GM19351 (cell line): ENCODE results near the gene C1RL.
A peak's percentile ranks its signal among the peaks of the same experiment; 100 is the strongest.
"Not testable (repeated sequence)": the region's sequence is repeated elsewhere in the genome, so short reads cannot be mapped to it uniquely, and the experiment has no call there.

Source experiments
- ATAC-seq: cut with Tn5 transposase; IDR thresholded peaks from one replicate; pipeline ENCODE4 v1.9.1; 2021; ENCODE audit warnings: mild to moderate bottlenecking, moderate library complexity; ENCODE audit not compliant: unreplicated experiment

The C1RL gene

DNA sequence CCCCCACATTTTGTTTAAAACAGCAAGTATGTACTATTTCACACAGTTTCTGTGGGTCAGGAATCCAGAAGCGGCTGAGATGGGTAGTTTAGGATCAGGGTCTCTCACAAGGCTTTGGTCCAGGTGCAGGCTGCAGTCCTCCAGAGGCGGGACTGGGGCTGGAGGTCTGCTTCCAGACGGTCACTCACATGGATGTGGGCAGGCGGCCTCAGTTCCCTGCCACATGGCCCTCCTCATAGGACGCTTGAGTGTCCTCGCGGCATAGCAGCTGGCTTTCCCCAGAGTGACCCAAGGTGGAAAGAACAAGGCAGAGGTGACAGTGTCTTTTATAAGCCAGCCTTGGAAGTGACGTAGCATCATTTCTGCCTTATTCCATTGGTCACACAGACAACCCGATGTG is 7.9 kb upstream of the C1RL start:
- no peak for ATAC-seq

DNA sequence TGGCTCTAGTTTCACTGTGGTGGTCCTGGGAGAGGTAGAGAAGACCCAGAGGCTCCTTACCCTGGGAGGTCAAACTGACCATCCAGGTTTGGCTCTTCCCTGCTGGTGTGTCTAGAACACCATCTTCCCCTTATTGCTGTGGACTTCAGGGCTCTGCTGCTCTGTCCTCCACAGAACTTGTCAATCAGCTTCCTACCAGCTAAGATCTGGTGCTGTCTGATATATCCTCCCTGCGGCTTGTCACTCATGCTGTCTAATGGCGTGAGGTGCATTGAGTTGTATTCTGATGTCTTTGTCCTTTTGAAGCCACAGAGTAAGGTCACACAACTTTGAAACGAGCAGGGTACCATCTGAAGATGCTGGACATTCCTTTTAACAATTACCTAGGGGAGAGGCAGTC is 7.2 kb upstream of the C1RL start:
- no peak for ATAC-seq

DNA sequence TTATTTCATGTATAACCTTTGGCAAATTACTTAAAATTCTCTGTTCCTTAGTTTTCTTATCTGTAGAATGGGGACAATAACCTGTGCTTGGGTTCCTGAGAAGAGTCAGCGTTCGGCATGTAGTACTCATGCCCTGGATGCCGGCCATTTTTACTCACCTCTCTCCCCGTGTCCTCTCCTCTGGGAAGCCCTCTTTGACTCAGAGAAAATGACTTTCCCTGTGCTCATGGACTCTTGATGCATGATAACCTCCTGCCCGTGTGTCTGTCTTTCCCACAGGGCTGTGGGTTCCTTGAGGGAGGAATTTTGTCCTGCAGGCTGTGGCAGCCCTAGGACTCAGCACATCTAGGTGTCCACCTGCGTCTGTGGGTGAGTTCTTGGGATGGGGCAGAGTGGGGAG is 5.8 kb upstream of the C1RL start:
- no peak for ATAC-seq

GRCh38 chr12:7114008-7114407 is 5.0 kb upstream of the C1RL start:
- no peak for ATAC-seq

DNA sequence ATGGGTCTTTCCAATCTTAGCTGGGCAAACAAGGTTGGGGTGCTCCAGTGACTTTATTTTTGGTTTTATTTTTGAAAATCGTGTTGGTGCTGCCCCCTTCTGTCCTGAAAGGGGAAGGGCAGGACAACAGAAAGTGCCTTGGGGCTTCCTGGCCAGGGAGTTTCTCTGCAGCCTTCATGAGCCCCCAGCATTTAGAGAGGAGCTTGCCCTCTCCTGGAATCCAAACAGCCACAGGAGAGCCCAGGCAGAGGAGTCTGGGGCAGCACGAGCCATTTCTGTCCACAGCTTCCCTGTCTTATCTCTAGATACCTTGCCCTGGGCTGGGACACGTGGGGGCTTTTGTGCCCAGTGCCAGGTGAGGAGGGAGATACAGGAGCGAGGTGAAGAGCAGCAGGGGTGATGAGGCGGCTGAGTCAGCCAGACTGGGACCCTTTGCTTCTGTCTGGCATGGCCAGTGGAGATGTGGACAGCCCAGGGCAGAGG is 4.4 kb upstream of the C1RL start:
- ATAC-seq = no peak

GRCh38 chr12:7112041-7112440 is 3.0 kb upstream of the C1RL start:
- no peak for ATAC-seq

GRCh38 chr12:7110661-7111060 is 1.6 kb upstream of the C1RL start:
- no peak for ATAC-seq

- no peak for ATAC-seq
These were observed 532 bp upstream of the C1RL start for GRCh38 chr12:7109572-7109920.

- ATAC-seq = peak; percentile 89
These were observed 815 bp downstream of the C1RL start for GRCh38 chr12:7108003-7108795.

- ATAC-seq = peak; percentile 1
These were observed 1.4 kb downstream of the C1RL start for GRCh38 chr12:7107636-7108002.

- not testable (repeated sequence) for ATAC-seq
These were observed 1.8 kb downstream of the C1RL start for GRCh38 chr12:7107181-7107580.

DNA sequence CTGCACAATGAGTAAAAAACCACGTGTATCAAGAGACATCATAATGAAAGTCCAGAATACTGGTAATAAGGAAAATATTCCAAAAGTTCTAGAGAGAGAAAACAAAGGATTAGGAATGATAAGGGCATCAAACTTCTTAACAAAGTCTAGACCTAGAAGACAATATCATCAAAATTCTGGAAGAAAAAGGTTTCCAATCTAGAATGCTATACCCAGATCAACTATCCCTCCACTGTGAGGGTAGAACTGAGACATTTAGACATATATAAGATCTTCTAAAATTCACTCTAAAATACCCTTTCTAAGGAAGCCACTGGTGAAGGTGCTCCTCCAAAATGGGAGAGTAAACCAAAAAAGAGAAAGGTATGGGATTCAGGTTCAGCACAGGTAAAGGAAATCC is 2.9 kb downstream of the C1RL start:
- ATAC-seq = no peak

GRCh38 chr12:7103837-7104584 is 5.0 kb downstream of the C1RL start:
- ATAC-seq = no peak

GRCh38 chr12:7102582-7102981 is 6.4 kb downstream of the C1RL start:
- ATAC-seq = no peak

GRCh38 chr12:7101694-7102131 is 7.3 kb downstream of the C1RL start:
- ATAC-seq = no peak

- ATAC-seq = no peak
These were observed 7.8 kb downstream of the C1RL start for GRCh38 chr12:7101047-7101693.

GRCh38 chr12:7100239-7100638 is 8.8 kb downstream of the C1RL start:
- no peak for ATAC-seq

GRCh38 chr12:7099290-7099996 is 9.6 kb downstream of the C1RL start:
- no peak for ATAC-seq

DNA sequence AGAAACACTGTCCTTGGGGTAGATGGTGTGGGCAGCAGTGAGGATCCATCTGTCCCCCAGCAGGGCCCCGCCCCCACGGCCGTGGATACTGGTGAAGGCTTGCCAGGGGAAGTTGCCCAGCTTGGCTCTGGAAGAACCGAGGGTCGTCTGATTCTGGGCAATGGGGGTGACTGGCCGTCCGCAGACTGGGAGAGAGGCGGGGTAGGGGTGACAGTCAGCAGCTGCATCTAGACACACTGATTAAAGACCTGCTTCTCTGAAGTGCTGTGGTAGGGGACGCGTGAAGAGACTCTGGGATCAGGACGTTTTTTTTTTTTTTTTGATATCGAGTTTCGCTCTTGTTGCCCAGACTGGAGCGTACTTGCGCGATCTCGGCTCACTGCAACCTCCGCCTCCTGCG is 12.0 kb downstream of the C1RL start:
- no peak for ATAC-seq

GRCh38 chr12:7096006-7096932 is 12.7 kb downstream of the C1RL start:
- no peak for ATAC-seq
